AG04449 (cell line): ENCODE data around the gene ETV6.

Source experiments
- CTCF ChIA-PET: fragments of 350-600 bp; formaldehyde crosslinking; extraction: SDS; loops from one replicate; lab custom pipeline; 2021; ENCODE audit warnings: antibody characterized with exemption; lab: Yijun Ruan, JAX
- POLR2A ChIA-PET: fragments of 400-600, 350-600 bp; formaldehyde crosslinking; extraction: SDS; loops from one replicate; lab custom pipeline; 2020; ENCODE audit warnings: antibody characterized with exemption, inconsistent platforms; lab: Yijun Ruan, JAX
- DNase-seq: peaks from one replicate; pipeline ENCODE4 v3.0.0-alpha.2; 2010; ENCODE audit warnings: low read depth, low spot score
- H3K4me3 ChIP-seq: 2 replicates; pipeline ENCODE4 v1.5.1; 2011; ENCODE audit warnings: low read depth, mild to moderate bottlenecking, control low read depth, low read length
- CTCF ChIP-seq: IDR thresholded peaks from one replicate; pipeline ENCODE4 v1.5.1; 2011; ENCODE audit warnings: mild to moderate bottlenecking, moderate library complexity, low read length, control low read depth, inconsistent platforms; ENCODE audit not compliant: insufficient read depth; ENCODE audit errors: missing control alignments

Gene ETV6

GRCh38 chr12:11701433-11701832 is 52.0 kb downstream of the ETV6 start:
- no peak for DNase-seq
- TF ChIP-seq CTCF = no peak
- POLR2A ChIA-PET = no interaction called here
- no peak overlapping the region for H3K4me3 ChIP-seq
- CTCF ChIA-PET = interaction anchor here (0.6 kb wide), 1 partner anchor 1004 kb away, joined by 3 read pairs; no protein-coding TSS in a partner anchor

- no peak overlapping the region for H3K4me3 ChIP-seq
- ChIA-PET POLR2A (no interaction called here), CTCF (no interaction called here)
- DNase-seq = no peak
- TF ChIP-seq CTCF = no peak
Measured at GRCh38 chr12:11702959-11703358, 53.5 kb downstream of the ETV6 start.

DNA sequence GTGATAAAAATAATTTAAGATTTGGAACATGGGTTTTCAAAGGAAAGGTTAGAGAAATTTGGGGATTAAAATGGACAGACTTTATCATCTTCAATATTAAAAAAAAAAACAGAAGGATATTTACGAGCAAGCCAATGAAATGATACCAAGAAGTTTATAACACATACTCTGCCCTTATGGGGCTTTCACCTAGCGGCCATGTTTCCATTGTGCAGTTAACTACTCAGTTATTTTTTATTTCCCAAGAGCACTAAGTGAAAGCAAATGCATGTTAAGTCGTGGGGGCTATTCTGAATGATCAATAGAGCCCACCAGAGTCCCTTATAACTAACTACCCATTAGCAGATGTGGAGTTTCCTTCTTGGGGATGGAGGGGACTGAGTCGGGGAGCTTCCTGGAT is 53.9 kb downstream of the ETV6 start:
- ChIA-PET CTCF (no interaction called here), POLR2A (no interaction called here)
- DNase-seq = no peak
- TF ChIP-seq CTCF = no peak
- H3K4me3 ChIP-seq = no peak overlapping the region

DNA sequence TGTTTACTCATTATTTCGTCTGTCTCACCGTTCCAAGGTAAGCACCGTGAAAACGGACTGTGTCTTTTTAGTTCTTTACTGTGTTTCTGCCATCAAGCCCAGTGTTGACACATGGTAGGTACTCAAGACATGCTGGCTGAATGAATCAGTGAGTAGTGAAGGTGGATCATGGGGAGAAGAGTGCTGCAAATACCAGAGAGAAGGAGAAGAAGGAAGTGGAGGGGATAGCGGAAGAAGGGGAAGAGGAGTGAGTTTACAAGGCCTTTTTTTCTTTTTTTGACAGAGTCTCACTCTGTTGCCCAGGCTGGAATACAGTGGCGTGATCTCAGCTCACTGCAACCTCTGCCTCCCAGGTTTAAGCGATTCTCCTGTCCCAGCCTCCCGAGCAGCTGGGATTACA is 54.6 kb downstream of the ETV6 start:
- TF ChIP-seq CTCF = no peak
- no peak for DNase-seq
- H3K4me3 ChIP-seq = no peak overlapping the region
- ChIA-PET CTCF (no interaction called here), POLR2A (no interaction called here)

- CTCF ChIA-PET = no interaction called here
- TF ChIP-seq CTCF = no peak
- peak; percentile 76 for DNase-seq
- POLR2A ChIA-PET = no interaction called here
- H3K4me3 ChIP-seq = no peak overlapping the region
Measured at GRCh38 chr12:11705010-11705409, 55.5 kb downstream of the ETV6 start.

- TF ChIP-seq CTCF = no peak
- CTCF ChIA-PET = interaction anchor here (1.0 kb wide), 1 partner anchor 10 kb away, joined by 3 read pairs; no protein-coding TSS in a partner anchor
- H3K4me3 ChIP-seq = no peak overlapping the region
- POLR2A ChIA-PET = no interaction called here
- no peak for DNase-seq
Measured at GRCh38 chr12:11706509-11707379, 57.3 kb downstream of the ETV6 start.
